GM12865 (cell line): ENCODE results near the gene RRAS2.
A peak's percentile ranks its signal among the peaks of the same experiment; 100 is the strongest.
"Not testable (repeated sequence)": the region's sequence is repeated elsewhere in the genome, so short reads cannot be mapped to it uniquely, and the experiment has no call there.

Source experiments
- DNase-seq: peaks from one replicate; pipeline ENCODE4 v3.0.0; 2010; ENCODE audit warnings: low read depth
- H3K4me3 ChIP-seq: 2 replicates; pipeline ENCODE4 v1.5.1; 2011; ENCODE audit warnings: mild to moderate bottlenecking, low read depth, low read length, control low read depth
- CTCF ChIP-seq: IDR thresholded peaks from 2 replicates; pipeline ENCODE4 v1.5.1; 2011; ENCODE audit warnings: low read length, control low read depth, low read depth, inconsistent platforms; ENCODE audit not compliant: insufficient read depth; ENCODE audit errors: missing control alignments

Gene RRAS2

DNA sequence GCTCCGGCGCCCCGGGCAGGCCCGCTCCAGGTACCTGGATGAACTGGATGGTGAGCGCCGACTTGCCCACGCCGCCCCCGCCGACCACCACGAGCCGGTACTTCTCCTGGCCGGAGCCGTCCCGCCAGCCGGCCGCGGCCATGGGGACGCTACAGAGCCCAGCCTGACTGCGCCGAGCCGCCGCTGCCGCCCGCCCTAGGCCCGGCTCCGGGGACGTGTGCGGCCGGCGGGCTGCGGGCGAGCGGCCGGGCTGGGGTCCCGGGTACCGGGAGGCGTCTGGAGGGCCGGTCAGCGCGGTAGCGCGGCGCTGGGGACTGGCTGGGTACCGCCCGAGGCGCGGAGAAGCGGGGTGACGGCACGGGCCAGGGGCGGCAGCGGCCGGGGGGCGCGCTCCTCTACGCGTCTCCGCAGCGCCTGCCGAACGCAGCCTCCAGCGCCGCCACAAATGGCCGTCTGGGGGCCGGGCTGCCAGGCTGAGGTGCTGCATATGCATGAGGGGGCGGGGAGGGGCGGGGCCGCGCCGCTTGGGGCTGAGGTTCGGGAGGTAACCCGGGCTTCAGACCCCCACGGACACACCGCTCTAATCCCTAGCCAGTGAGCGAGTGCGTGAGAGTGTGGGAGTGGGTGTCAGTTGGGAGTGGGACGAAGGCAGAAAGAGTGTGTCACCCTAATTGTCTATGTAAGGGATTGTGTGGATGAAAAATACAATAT, at the start of gene RRAS2:
TSS of gene RRAS2 (minus strand) at position 455 of the 711 bp plus-strand sequence. CDS start at position 142, 313 bp downstream.
- H3K4me3 ChIP-seq = peak within 1 kb of the TSS; percentile 96
- DNase-seq = peak; percentile 90
- no peak for TF ChIP-seq CTCF

GRCh38 chr11:14408612-14409011, 49.6 kb upstream of the RRAS2 start:
- H3K4me3 ChIP-seq = no peak overlapping the region
- no peak for TF ChIP-seq CTCF

GRCh38 chr11:14406116-14406515, 47.1 kb upstream of the RRAS2 start:
- DNase-seq, H3K4me3 ChIP-seq: not testable (repeated sequence)

More at GRCh38 chr11:14408612-14409011, 49.6 kb upstream of the RRAS2 start:
- DNase-seq = no peak

DNA sequence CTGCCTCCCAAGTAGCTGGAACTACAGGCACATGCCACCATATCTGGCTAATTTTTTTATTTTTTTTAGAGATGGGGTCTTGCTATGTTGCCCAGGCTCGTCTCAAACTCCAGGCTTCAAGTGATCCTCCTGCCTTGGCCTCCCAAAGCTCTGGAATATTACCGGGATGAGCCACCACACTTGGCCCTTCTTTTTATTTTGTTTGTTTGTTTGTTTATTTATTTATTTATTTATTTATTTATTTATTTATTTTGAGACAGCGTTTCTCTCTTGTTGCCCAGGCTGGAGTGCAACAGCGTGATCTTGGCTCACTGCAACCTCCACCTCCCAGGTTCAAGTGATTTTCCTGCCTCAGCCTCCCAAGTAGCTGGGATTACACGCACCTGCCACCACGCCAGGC, 44.5 kb upstream of the RRAS2 start:
- H3K4me3 ChIP-seq, DNase-seq: not testable (repeated sequence)

DNA sequence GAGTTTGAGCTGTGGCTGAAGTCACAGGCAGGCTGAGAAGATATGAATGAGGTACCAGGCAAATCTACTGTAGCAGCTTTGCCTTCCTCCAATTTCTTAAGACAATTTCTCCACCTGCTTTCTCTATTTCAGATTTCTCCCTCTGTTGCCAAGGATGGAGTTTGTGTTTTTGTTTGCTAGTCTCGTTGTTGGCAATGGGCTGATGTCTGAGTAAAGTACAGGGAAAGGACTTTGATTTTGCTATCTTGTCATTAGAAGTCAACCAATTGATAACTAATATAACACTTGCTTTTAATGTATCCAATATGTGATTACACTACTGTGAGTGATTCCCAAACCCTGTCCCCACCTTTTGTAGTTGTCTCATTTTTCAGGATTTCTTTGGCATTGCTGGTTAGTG, 40.1 kb upstream of the RRAS2 start:
- no peak for DNase-seq
- H3K4me3 ChIP-seq = no peak overlapping the region
- no peak for TF ChIP-seq CTCF

- DNase-seq = no peak
- H3K4me3 ChIP-seq = no peak overlapping the region
- TF ChIP-seq CTCF = no peak
These were observed 37.3 kb upstream of the RRAS2 start for GRCh38 chr11:14396273-14396672.

- H3K4me3 ChIP-seq = no peak overlapping the region
- no peak for TF ChIP-seq CTCF
- DNase-seq = no peak
These were observed 34.9 kb upstream of the RRAS2 start for GRCh38 chr11:14393889-14394288.

DNA sequence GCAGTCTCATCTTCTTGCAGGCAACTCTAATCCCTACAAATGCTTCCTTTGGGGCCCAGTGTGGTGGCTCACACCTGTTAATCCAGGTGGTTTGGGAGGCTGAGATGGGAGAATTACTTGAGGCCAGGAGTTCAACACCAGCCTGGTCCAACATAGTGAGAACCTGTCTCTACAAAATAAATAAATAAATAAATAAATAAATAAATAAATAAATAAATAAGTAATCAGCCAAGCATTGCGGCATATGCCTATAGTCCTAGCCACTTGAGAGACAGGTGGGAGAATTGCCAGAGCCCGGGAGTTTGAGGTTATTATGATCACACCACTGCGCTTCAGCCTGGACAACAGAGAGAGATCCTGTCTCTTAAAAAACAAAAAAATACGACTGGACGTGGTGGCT, 34.1 kb upstream of the RRAS2 start:
- no peak for TF ChIP-seq CTCF
- no peak for DNase-seq

More for the DNA sequence above, 34.1 kb upstream of the RRAS2 start:
- no peak overlapping the region for H3K4me3 ChIP-seq
